GM21529 (cell line): ENCODE results near the gene GPC5.
"Not testable (repeated sequence)": the region's sequence is repeated elsewhere in the genome, so short reads cannot be mapped to it uniquely, and the experiment has no call there.

Experiments
- ATAC-seq: cut with Tn5 transposase; IDR thresholded peaks from one replicate; pipeline ENCODE4 v1.9.1; 2021; ENCODE audit not compliant: unreplicated experiment

Gene GPC5

DNA sequence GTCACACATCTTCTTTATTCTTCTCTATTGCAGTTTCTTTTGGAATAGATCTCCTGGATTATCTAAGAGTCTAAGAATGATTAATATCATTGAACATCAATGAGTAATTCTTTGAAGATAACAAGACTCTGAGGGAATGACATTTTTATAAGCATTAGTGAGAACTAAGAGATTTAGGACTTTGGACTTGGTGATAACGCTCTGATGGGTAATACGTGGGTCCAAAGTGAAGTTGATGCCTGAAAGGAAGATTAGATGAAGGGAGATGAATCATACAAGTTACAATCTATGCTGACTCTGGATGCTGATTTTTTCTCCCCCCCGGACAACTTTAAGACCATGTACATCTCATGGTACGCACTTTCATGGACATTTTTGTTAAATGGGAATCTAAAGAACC is 364.5 kb downstream of the GPC5 start:
- ATAC-seq: no peak

GRCh38 chr13:91764527-91764926 is 366.1 kb downstream of the GPC5 start:
- no peak for ATAC-seq

- no peak for ATAC-seq
Observed at GRCh38 chr13:91767651-91768050, 369.2 kb downstream of the GPC5 start.

DNA sequence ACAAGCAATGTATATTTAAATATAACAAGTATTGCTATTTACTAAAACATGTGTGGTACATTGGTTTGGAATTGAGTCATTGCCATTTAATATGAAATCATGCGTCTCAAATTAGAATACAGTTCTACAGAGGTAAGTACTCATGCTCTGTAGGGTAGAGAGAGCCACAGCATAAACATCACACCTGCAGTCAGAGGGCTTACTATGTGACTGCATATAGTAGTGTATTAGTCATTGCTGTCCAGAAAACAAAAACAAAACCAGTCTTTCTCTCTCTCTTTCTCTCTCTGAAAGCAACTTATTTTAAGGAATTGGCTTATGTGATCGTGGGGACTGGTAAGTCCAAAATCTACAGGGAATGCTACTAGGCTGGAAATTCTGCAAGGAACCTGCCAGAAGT is 370.3 kb downstream of the GPC5 start:
- ATAC-seq: no peak

DNA sequence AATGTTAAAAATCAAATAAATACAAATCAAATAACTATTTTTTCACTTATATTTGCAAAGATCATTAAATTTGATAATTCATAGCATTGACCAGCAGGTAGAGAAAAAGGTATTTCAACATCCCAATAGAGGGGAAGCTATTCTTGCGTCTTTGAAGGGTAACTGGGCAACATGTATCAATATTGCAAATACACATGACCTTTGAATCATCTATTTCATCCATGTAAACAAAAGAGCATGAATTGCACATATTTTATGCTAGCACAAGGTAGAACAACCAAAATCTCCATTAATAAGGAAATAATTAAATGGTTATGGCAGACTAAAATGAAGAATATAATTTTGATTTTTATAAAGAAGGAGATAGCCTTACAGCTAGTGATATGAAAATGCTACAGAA is 372.8 kb downstream of the GPC5 start:
- ATAC-seq: no peak

DNA sequence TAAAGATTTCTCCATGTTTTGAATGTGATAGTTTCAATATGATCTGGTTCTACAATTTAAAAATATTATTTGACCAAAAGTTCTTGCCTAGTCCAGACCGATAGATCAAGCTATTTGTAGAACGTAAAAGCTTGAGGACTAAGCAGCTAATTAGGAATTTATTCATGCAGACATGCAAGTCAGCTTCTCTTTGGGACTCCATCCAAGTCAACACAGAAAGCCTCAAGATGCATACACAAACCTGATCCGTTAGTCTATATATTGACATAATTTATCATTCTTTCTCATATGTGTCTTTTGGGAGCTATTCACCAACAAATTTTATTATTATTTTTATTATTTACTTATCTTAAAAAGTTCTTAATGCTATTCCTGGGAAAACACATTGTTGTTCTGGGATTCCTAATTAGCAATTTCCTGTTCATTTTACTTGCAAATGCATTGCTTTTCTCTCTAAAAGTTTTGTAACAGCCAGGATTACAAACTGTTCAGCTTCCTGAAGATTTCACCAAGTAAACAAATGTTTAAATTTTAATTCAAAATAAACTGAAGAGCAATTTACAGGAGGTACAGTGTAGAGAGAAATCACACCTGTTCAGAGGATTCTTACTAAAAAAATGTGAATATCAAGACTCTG is 375.3 kb downstream of the GPC5 start:
- ATAC-seq: no peak

- no peak for ATAC-seq
Observed at GRCh38 chr13:91774397-91774796, 376.0 kb downstream of the GPC5 start.

GRCh38 chr13:91776611-91777193 is 378.3 kb downstream of the GPC5 start:
- no peak for ATAC-seq

GRCh38 chr13:91778123-91778522 is 379.7 kb downstream of the GPC5 start:
- ATAC-seq: no peak

GRCh38 chr13:91781982-91782691 is 383.7 kb downstream of the GPC5 start:
- ATAC-seq: not testable (repeated sequence)

DNA sequence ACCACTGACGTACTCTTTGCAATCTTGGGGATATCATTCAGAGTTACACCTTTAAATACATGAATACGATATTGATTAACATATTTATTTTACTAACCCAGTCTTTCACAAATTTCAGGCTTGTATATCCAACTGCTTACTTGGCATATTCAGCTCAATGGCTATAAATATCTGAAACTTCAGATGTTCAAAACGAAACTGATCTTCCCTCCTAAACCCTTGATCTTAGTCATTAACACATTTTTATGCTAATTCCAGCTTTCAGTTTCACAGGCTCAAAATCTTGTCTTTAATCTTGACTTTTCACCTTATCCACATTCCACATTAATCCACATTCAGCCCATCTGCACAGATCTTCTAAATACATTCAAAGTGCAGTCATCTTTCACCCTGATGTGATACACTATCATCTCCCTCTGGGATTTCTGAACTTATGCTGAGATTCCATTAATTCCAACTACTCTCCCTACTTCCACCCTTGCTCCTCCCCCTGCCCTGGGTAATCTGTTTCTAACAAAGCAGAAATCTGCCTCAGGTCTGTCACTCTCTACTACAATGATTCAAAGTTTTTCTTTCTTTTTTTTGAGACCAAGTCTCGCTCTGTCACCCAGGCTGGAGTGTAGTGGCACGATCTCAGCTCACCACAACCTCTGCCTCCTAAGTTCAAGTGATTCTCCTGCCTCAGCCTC is 387.2 kb downstream of the GPC5 start:
- ATAC-seq: peak; percentile 85

DNA sequence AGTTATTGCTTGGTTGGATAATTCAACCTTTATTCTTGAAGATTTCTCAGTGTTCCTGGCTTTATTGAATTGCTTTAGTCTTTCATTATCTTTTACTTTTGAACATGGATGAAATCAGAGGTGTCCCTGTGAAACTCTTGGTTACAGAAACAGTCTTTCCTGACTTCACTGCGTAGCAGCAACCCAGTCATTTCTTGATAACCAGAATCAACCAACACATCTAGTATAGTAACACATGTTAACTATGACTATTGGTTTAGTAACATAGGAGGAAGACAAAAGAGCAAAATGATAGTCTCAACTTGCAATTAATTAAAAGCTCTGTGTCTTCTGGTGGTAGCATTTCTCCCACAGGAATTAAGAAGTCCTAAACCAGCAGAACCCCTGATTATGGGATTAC is 393.6 kb downstream of the GPC5 start:
- ATAC-seq: no peak

DNA sequence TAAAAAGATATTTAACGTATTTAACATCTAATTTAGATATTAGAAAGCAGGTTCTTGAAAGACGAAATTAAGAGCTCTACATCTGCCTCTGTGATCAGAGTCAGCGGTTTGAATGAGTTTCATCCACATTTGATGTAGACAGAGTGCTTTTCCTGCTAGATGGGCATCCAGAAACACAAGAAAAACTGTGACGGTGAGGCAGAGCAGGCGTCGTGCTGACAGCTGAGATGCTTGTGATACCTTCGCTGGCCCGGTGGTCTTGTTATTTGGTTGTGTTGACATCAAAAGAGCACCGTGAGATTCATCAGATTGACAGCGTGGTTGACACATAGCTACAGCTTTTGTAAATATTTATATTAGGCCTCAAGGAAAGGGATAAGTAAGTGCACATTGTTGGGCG is 399.1 kb downstream of the GPC5 start:
- no peak for ATAC-seq

GRCh38 chr13:91798338-91798737 is 399.9 kb downstream of the GPC5 start:
- ATAC-seq: not testable (repeated sequence)

- not testable (repeated sequence) for ATAC-seq
Observed at GRCh38 chr13:91801772-91802171, 403.4 kb downstream of the GPC5 start.

GRCh38 chr13:91802957-91803356 is 404.5 kb downstream of the GPC5 start:
- no peak for ATAC-seq

GRCh38 chr13:91804724-91805123 is 406.3 kb downstream of the GPC5 start:
- no peak for ATAC-seq

GRCh38 chr13:91805605-91806004 is 407.2 kb downstream of the GPC5 start:
- ATAC-seq: no peak

DNA sequence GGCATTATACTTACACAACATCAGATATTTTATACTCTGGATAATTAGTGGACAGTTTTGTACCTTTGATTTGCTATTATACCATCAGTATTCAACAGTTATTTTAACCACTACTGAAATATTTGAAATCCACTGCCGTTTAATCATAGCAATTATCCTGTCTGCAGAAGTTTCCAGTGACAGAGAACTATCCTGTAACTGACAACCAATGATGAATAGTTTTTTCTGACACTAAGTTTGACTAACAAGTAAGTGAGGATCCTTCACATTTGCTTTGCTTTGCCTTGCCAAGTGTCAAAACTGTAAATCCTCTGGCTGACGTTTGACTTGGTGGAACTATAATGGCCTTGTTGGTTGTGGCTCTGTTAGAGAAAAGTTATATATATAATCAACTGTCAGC is 410.7 kb downstream of the GPC5 start:
- no peak for ATAC-seq

DNA sequence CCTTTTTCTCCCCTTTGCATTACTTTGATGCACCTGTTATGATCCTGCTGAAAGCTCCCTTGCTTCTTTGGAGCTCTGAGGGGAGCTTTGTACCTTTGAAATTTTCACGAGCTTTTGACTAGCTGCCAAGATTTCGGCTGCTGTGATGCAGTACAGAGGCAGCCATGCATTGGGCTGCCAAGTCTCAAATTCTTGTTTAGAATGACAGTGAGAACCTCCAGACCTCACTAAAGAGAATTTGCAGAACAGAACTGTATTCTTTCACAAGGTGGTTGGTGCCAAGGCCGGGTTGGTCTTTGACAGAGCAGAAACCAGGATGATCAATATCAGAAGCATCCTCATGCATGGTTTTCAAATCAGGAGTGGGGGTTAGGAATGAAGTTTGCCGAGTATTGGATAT is 414.8 kb downstream of the GPC5 start:
- ATAC-seq: no peak

GRCh38 chr13:91816263-91816807 is 417.9 kb downstream of the GPC5 start:
- ATAC-seq: no peak

DNA sequence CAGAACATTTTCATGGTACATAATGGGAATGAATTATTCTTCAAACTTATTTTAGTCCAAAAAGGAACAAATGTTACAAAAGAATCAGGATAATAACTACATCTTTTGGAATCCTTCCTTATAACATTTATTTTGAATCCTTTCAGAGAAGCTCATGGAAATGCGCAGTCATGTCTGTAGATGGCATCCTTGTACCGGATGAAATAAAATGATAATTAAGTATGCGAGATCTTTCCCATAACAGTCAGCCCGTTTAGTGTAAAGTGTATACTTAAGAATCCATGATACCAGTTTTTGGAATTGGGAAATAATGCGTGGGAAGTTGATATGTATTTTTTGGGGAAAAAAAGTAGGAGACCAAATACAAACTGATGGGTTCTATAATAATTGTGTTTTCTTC is 418.8 kb downstream of the GPC5 start:
- ATAC-seq: no peak
